Measurements from ENCODE around the gene APC.

DNA sequence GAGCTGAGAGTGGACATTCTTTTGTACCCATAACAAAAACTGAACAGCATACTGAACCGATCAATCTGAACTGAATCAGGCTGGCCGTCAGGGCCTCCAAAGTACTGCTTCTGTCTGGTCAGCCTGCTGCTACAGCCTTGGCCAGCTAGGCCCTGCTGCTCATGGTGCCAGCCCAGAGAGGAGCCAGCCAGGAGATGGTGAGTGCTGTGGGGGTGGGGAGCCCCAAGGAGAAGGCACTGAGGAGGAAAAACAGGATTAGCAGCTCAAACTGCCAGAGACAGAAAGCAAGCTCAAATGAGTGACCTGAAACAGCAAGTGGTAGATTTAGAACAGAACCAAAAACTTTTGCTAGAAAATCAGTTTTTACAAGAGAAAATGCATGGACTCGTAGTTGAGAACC, 147.3 kb downstream of the APC start:
- TF ChIP-seq SIN3A (IDR thresholded peaks at IDR 0.05; ENCODE audit: low read depth) (no peak), POLR2A (IDR thresholded peaks at IDR 0.05; ENCODE audit: borderline replicate concordance, extremely low read depth, insufficient read depth, insufficient read length) (no peak), CTCF (IDR thresholded peaks at IDR 0.05 in 2 of 3, conservative IDR thresholded peaks at IDR 0.05 in 1 of 3; ENCODE audit: borderline replicate concordance in 1 of 3, insufficient read depth in 1 of 3, low read depth in 2 of 3, low read length in 2 of 3) (no peak), CBX3 (IDR thresholded peaks at IDR 0.05; ENCODE audit: low read depth) (no peak), ZNF274 (IDR thresholded peaks at IDR 0.05; ENCODE audit: low read depth, low read length) (no peak), POLR2AphosphoS5 (IDR thresholded peaks at IDR 0.05; ENCODE audit: low read depth, low read length) (no peak)
- TF ChIP-seq, protein P1, sequence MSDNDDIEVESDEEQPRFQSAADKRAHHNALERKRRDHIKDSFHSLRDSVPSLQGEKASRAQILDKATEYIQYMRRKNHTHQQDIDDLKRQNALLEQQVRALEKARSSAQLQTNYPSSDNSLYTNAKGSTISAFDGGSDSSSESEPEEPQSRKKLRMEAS (IDR thresholded peaks at IDR 0.05), result no peak
